ENCODE results near the gene VPS13D.

Gene VPS13D

DNA sequence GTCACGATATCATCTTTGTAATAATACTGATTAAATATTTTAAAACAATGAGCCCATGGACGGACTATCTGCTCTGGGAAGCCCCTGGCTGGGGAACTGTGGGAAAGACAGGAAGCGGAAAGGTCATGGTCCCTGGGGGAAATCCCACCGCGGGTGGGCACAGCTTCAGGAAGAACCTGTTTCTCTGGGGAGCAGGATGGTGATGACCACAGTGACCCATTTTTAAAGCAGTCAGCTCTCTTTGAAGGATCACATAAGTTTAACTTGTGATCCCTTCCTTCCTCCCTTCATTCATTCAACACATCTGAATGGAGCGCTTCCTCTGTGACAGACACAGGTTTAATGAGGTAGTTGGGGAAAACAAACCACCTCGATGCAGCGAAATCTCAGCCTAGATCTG is 315.2 kb downstream of the VPS13D start:
- H3K36me3 ChIP-seq (ENCODE audit: control insufficient read depth, low read length), result no peaks in the 10 kb centered on the region
- no peak overlapping the region for H3K27ac ChIP-seq (ENCODE audit: low read depth, low read length)
- TF ChIP-seq, protein P1, sequence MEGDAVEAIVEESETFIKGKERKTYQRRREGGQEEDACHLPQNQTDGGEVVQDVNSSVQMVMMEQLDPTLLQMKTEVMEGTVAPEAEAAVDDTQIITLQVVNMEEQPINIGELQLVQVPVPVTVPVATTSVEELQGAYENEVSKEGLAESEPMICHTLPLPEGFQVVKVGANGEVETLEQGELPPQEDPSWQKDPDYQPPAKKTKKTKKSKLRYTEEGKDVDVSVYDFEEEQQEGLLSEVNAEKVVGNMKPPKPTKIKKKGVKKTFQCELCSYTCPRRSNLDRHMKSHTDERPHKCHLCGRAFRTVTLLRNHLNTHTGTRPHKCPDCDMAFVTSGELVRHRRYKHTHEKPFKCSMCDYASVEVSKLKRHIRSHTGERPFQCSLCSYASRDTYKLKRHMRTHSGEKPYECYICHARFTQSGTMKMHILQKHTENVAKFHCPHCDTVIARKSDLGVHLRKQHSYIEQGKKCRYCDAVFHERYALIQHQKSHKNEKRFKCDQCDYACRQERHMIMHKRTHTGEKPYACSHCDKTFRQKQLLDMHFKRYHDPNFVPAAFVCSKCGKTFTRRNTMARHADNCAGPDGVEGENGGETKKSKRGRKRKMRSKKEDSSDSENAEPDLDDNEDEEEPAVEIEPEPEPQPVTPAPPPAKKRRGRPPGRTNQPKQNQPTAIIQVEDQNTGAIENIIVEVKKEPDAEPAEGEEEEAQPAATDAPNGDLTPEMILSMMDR (IDR thresholded peaks at IDR 0.05; ENCODE audit: low read depth, low read length, poor library complexity, severe bottlenecking), result no peak
- TF ChIP-seq EZH2phosphoT487 (IDR thresholded peaks at IDR 0.05; ENCODE audit: borderline replicate concordance, low read length), result no peak
- H3K79me2 ChIP-seq (ENCODE audit: control insufficient read depth, low read length), result no peaks in the 10 kb centered on the region
- H3K4me1 ChIP-seq (ENCODE audit: control insufficient read depth, low read length), result no peaks in the 10 kb centered on the region
- no peaks in the 10 kb centered on the region for H3F3A ChIP-seq (ENCODE audit: control insufficient read depth, insufficient read depth)
- no peaks in the 10 kb centered on the region for H3K9me2 ChIP-seq (replicated peaks; ENCODE audit: control insufficient read depth, low read length)
- H3K27me3 ChIP-seq (ENCODE audit: control insufficient read depth, low read length), result no peaks in the 10 kb centered on the region
- H4K20me1 ChIP-seq (ENCODE audit: control insufficient read depth, insufficient read depth, low read depth, low read length), result no peaks in the 10 kb centered on the region
- H3K9me3 ChIP-seq (ENCODE audit: control insufficient read depth, insufficient read depth, low read length), result no peaks in the 10 kb centered on the region
- H3K4me2 ChIP-seq (ENCODE audit: low read length), result no peak overlapping the region
- no peak overlapping the region for H3K4me3 ChIP-seq (ENCODE audit: low read length)

DNA sequence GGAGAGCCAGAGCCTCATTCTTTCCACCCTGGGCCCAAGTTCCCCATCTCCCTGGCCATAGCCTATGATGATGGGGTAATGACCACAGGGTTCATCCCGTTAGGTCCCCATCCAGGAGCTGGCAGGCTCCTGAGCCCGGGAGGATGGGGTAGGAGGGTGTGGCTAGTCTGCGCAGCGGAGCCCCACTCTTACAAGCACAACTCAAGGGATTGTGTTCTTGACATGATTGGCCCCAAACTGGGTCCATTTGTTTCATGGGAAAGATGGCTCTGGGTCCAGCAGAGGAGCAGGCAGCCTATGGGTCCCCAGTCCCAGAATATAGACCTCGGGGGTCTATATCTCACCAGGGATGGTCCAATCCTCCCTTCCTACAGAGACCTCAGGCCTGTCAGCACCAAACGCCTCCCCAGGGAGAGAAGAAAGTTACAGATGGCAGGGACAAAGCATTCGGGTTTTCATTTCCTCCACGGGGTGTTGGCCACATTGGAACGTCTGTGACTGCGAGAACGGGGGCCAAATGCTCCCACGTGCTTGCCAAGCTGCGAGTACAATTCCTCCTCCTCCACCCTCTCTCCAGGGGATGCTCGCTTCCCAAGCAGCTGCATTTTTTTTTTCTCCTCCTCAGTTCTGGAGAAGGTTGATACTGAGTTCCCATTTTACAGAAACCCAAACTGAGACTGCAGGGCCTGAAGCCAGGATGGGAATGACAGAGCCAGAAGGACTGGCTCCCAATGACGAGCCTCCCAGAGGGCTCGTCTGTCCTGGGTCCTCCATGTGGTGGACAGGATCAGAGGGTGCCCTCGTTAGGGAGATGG is 317.1 kb downstream of the VPS13D start:
- H3K4me2 ChIP-seq (ENCODE audit: low read length), result no peak overlapping the region
- no peak overlapping the region for H3K4me3 ChIP-seq (ENCODE audit: low read length)
- no peaks in the 10 kb centered on the region for H3F3A ChIP-seq (ENCODE audit: control insufficient read depth, insufficient read depth)
- no peaks in the 10 kb centered on the region for H3K36me3 ChIP-seq (ENCODE audit: control insufficient read depth, low read length)
- H3K9me3 ChIP-seq (ENCODE audit: control insufficient read depth, insufficient read depth, low read length), result no peaks in the 10 kb centered on the region
- no peaks in the 10 kb centered on the region for H3K79me2 ChIP-seq (ENCODE audit: control insufficient read depth, low read length)
- no peaks in the 10 kb centered on the region for H3K4me1 ChIP-seq (ENCODE audit: control insufficient read depth, low read length)
- no peaks in the 10 kb centered on the region for H3K9me2 ChIP-seq (replicated peaks; ENCODE audit: control insufficient read depth, low read length)
- no peaks in the 10 kb centered on the region for H4K20me1 ChIP-seq (ENCODE audit: control insufficient read depth, insufficient read depth, low read depth, low read length)
- TF ChIP-seq, protein P1 (IDR thresholded peaks at IDR 0.05; ENCODE audit: low read depth, low read length, poor library complexity, severe bottlenecking), result no peak
- no peak for TF ChIP-seq EZH2phosphoT487 (IDR thresholded peaks at IDR 0.05; ENCODE audit: borderline replicate concordance, low read length)
- H3K27me3 ChIP-seq (ENCODE audit: control insufficient read depth, low read length), result no peaks in the 10 kb centered on the region
- no peak overlapping the region for H3K27ac ChIP-seq (ENCODE audit: low read depth, low read length)

DNA sequence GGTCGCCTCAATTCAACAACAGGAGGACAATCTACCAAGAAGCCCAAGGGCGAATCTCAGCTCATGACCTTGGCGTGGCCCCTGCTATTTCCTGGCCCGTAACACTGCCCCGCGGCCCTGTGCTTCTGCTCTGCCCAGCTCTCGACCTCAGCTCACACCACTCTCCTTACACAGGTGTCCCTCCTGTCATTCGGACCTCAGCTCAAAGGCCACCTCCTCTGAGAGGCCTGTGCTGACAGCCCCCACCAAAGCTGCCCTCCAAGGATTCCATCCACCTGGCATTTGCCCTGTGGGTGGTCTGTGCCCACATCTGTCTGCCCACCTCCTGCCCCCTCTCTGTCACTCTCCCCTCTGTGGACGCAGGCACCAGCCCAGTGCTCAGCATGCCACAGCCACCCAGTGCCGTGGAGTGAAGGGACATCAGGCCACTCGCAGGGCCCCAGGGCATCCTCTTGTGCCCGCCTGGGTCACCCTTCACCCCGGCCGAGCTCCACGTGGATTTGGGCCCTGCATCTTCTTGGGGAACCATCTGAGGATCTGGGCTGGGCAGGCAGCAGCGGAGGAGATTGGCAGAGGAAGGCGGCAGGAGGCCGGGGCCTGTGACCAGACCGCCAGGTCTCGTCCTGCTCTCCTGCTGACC is 317.9 kb downstream of the VPS13D start:
- no peak overlapping the region for H3K4me2 ChIP-seq (ENCODE audit: low read length)
- TF ChIP-seq, protein P1 (IDR thresholded peaks at IDR 0.05; ENCODE audit: low read depth, low read length, poor library complexity, severe bottlenecking), result no peak
- TF ChIP-seq EZH2phosphoT487 (IDR thresholded peaks at IDR 0.05; ENCODE audit: borderline replicate concordance, low read length), result no peak
- no peaks in the 10 kb centered on the region for H3F3A ChIP-seq (ENCODE audit: control insufficient read depth, insufficient read depth)
- H3K4me1 ChIP-seq (ENCODE audit: control insufficient read depth, low read length), result no peaks in the 10 kb centered on the region
- no peaks in the 10 kb centered on the region for H3K79me2 ChIP-seq (ENCODE audit: control insufficient read depth, low read length)
- H3K9me3 ChIP-seq (ENCODE audit: control insufficient read depth, insufficient read depth, low read length), result no peaks in the 10 kb centered on the region
- H3K36me3 ChIP-seq (ENCODE audit: control insufficient read depth, low read length), result no peaks in the 10 kb centered on the region
- H3K27me3 ChIP-seq (ENCODE audit: control insufficient read depth, low read length), result no peaks in the 10 kb centered on the region
- no peak overlapping the region for H3K4me3 ChIP-seq (ENCODE audit: low read length)
- no peaks in the 10 kb centered on the region for H3K9me2 ChIP-seq (replicated peaks; ENCODE audit: control insufficient read depth, low read length)
- no peak overlapping the region for H3K27ac ChIP-seq (ENCODE audit: low read depth, low read length)
- H4K20me1 ChIP-seq (ENCODE audit: control insufficient read depth, insufficient read depth, low read depth, low read length), result no peaks in the 10 kb centered on the region

Measured in DOHH2 (cell line).